Common myeloid progenitor, CD34-positive (primary cell): ENCODE measurements around the gene SMYD1.

Source experiments
- CTCF ChIA-PET: fragments of 350-600 bp; sonication (Branson Sonifier 250); formaldehyde crosslinking; loops from one replicate; lab custom pipeline; 2021; ENCODE audit warnings: antibody characterized with exemption; lab: Charles Lee
- POLR2A ChIA-PET: fragments of 350-600 bp; sonication (Branson Sonifier 250); formaldehyde crosslinking; loops from one replicate; lab custom pipeline; 2021; ENCODE audit warnings: antibody characterized with exemption; lab: Charles Lee
- DNase-seq, 3 donors: peaks; one replicate each; pipeline versions ENCODE4 v3.0.0 to v3.0.0-alpha.2; 2013
- H3K27ac ChIP-seq, 2 experiments: 1 replicate in 1 of 2; 2 replicates in 1 of 2; pipeline ENCODE4 v1.7.0; 2013; ENCODE audit warnings: inconsistent platforms in 2 of 2, low read length in 2 of 2, mild to moderate bottlenecking in 2 of 2, low read depth in 1 of 2, moderate library complexity in 1 of 2; ENCODE audit not compliant: severe bottlenecking in 2 of 2, insufficient read depth in 1 of 2, poor library complexity in 1 of 2
- H3K27me3 ChIP-seq, 5 experiments: replicated peaks in 2 of 5; 1 replicate in 3 of 5; 2 replicates in 2 of 5; pipeline versions ENCODE4 v1.6.1 to v1.7.0; 2013; ENCODE audit warnings: low read length in 4 of 5, mild to moderate bottlenecking in 2 of 5, moderate library complexity in 2 of 5, inconsistent platforms in 1 of 5; ENCODE audit not compliant: insufficient read depth in 5 of 5, control insufficient read depth in 4 of 5
- H3K36me3 ChIP-seq, 4 experiments: 1 replicate in 2 of 4; 2 replicates in 2 of 4; pipeline versions ENCODE4 v1.6.1 to v1.7.0; 2013; ENCODE audit warnings: low read length in 3 of 4, control low read depth in 1 of 4, mild to moderate bottlenecking in 1 of 4; ENCODE audit not compliant: control insufficient read depth in 4 of 4, insufficient read depth in 4 of 4
- H3K4me1 ChIP-seq, 4 experiments: 1 replicate in 3 of 4; 2 replicates in 1 of 4; pipeline versions ENCODE4 v1.6.1 to v1.7.1; 2013; ENCODE audit warnings: low read length in 3 of 4, mild to moderate bottlenecking in 3 of 4, control low read depth in 1 of 4, inconsistent platforms in 1 of 4, moderate library complexity in 1 of 4; ENCODE audit not compliant: control insufficient read depth in 4 of 4, insufficient read depth in 4 of 4; ENCODE audit errors: control extremely low read depth in 1 of 4
- H3K4me3 ChIP-seq, 7 experiments: 1 replicate in 4 of 7; 2 replicates in 3 of 7; pipeline versions ENCODE4 v1.5.1 to v1.7.0; 2013; ENCODE audit warnings: mild to moderate bottlenecking in 7 of 7, low read length in 6 of 7, moderate library complexity in 6 of 7, inconsistent platforms in 2 of 7, low read depth in 2 of 7, control low read depth in 1 of 7; ENCODE audit not compliant: insufficient read depth in 4 of 7, control insufficient read depth in 1 of 7; ENCODE audit errors: extremely low read depth in 1 of 7
- H3K9me3 ChIP-seq, 5 experiments: 1 replicate in 4 of 5; 2 replicates in 1 of 5; pipeline versions ENCODE4 v1.6.1 to v1.7.1; 2013; ENCODE audit warnings: low read length in 4 of 5, mild to moderate bottlenecking in 2 of 5, inconsistent platforms in 1 of 5, low read depth in 1 of 5, moderate library complexity in 1 of 5; ENCODE audit not compliant: control insufficient read depth in 4 of 5, insufficient read depth in 2 of 5; ENCODE audit errors: control extremely low read depth in 1 of 5
- WGBS: methylation state at CpG from one replicate; pipeline ENCODE4 v1.1.5; 2013; ENCODE audit not compliant: insufficient coverage; 5-methylcytosine and 5-hydroxymethylcytosine counted together

Gene SMYD1

DNA sequence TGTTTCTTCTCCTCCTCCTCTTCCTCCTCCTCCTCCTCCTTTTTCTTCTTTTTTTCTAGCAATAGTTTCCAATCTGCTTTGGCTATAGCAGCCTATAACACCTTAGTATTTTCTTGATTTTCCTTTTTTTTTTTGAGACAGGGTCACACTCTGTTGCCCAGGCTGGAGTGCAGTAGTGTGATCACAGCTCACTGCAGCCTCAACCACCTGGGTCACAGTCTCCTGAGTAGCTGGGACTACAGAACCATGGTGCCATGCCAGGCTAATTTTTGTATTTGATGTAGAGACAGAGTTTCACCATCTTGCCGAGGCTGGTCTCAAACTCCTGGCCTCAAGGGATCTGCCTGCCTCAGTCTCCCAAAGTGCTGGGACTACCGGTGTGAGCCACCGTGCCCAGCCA, 91.9 kb downstream of the SMYD1 start:
- 60% methylated on average over 1 of the region's 3 CpGs for WGBS
- Histone ChIP-seq H3K27ac (no peak overlapping the region), H3K4me1 (no peaks in the 10 kb centered on the region), H3K9me3 (no peaks in the 10 kb centered on the region), H3K27me3 (no peaks in the 10 kb centered on the region), H3K36me3 (no peaks in the 10 kb centered on the region), H3K4me3 (no peak overlapping the region)
- POLR2A ChIA-PET: no interaction called here
- no peak for DNase-seq
- CTCF ChIA-PET: interaction anchor here (1.0 to 5.0 kb wide), 7 partner anchors 10 to 103 kb away, joined by 3 to 63 read pairs (median 4); partner anchors contain the start of gene THNSL2

DNA sequence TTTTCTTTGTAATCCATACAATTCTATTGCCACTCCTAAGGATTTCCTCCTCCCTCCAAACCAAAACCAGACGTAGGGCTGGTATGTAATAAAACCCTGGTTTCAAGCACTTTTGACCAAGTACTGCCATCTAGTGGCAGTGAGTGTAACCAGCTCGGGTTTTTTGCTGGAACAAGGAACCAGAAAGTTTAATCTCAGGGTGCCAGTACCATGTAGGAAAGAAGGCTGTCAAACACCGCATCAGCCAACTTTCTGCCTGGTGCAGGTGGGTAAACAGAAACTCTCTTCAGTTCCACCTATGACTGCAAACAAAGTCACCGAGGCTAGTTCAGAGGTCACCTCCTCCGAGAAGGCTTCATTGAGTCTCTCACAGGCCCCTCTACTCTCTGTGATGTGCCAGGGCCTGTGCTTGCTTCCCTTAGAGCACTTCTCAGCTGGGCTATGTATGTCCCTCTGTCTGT, 92.4 kb downstream of the SMYD1 start:
- peak; percentile 68 to 81 (median 79) for DNase-seq
- 20% methylated on average over 4 of the region's 5 CpGs for WGBS
- ChIA-PET CTCF (interaction anchor here (1.0 to 5.0 kb wide), 10 partner anchors 9 to 132 kb away, joined by 3 to 63 read pairs (median 4); partner anchors contain the start of gene THNSL2), POLR2A (no interaction called here)
- H3K27me3 ChIP-seq: peaks cover 0 to 2% (median 0%) of the 10 kb centered on the region in 5 experiments
- no peaks in the 10 kb centered on the region for H3K9me3 ChIP-seq
- H3K27ac ChIP-seq: no peak overlapping the region
- H3K4me3 ChIP-seq: no peak overlapping the region
- H3K4me1 ChIP-seq: no peaks in the 10 kb centered on the region
- H3K36me3 ChIP-seq: no peaks in the 10 kb centered on the region

- H3K27me3 ChIP-seq: peaks cover 0 to 2% (median 0%) of the 10 kb centered on the region in 5 experiments
- ChIA-PET POLR2A (no interaction called here), CTCF (interaction anchor here (1.0 to 5.0 kb wide), 8 partner anchors 9 to 133 kb away, joined by 3 to 63 read pairs (median 4); partner anchors contain the start of gene THNSL2)
- WGBS: 97% methylated on average over 6 of the region's 7 CpGs
- no peak overlapping the region for H3K4me3 ChIP-seq
- no peaks in the 10 kb centered on the region for H3K9me3 ChIP-seq
- no peaks in the 10 kb centered on the region for H3K36me3 ChIP-seq
- H3K4me1 ChIP-seq: no peaks in the 10 kb centered on the region
- H3K27ac ChIP-seq: no peak overlapping the region
- DNase-seq: no peak
Measured at GRCh38 chr2:88160517-88160916, 92.9 kb downstream of the SMYD1 start.

DNA sequence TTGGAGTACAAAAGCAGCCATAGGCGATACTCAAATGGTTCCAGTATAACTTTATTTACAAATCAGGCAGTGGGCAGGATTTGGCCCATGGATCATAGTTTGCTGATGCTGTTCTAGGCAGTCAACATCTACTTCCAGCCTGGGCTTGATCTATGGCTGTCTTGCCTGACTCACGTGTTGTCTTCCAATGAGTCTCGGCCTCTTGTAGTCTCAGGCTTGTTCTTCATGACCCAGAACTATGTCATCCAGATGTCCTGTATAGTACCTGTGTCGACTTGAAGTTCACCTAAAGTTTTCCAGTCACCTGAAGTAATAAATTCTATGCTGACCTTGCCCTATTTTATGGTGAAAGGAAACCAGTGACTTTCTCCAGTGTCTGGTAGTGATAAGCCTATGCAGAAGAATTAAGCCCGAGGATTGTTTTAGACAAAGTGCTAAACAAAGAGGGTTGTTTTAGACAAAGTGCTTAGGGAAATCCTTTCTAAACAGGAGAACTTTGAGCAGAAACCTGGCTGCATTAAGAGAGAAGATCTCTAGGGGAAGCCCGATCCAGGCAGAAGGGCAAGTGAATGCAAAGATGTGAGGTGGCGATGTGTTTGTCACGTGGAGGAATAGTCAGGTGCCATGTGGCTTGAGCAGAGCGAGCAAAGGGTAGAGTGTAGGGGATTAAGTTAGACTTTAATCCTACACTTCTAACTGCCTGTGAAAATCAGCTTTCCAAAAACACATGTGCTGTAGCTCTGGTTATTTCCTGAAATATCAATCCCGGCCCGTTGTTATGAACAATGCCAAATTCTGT, 94.0 kb downstream of the SMYD1 start:
- no peaks in the 10 kb centered on the region for H3K4me1 ChIP-seq
- no peaks in the 10 kb centered on the region for H3K9me3 ChIP-seq
- H3K4me3 ChIP-seq: no peak overlapping the region
- peaks cover 0 to 3% (median 0%) of the 10 kb centered on the region in 5 experiments for H3K27me3 ChIP-seq
- H3K36me3 ChIP-seq: no peaks in the 10 kb centered on the region
- no peak overlapping the region for H3K27ac ChIP-seq
- 82% methylated on average over 8 of the region's 11 CpGs for WGBS
- DNase-seq: no peak
- ChIA-PET POLR2A (no interaction called here), CTCF (interaction anchor here (1.1 to 5.0 kb wide), 4 partner anchors 22 to 151 kb away, joined by 3 to 63 read pairs (median 4); no protein-coding TSS in a partner anchor)
